HG03066 (cell line): Measurements from ENCODE around the gene RNF167.
A peak's percentile ranks its signal among the peaks of the same experiment; 100 is the strongest.

Source experiments
- ATAC-seq: cut with Tn5 transposase; IDR thresholded peaks from one replicate; pipeline ENCODE4 v1.9.1; 2021; ENCODE audit warnings: low read depth; ENCODE audit not compliant: unreplicated experiment

Gene RNF167

GRCh38 chr17:4939796-4940554, at the start of gene RNF167, which contains the start of gene SLC25A11:
Gene RNF167, plus strand, starts transcription at chr17:4940268. Its CDS starts 642 bp downstream, at chr17:4940910.
Gene SLC25A11, minus strand, starts transcription at chr17:4940046. Its CDS starts 136 bp downstream, at chr17:4939910.
- peak; percentile 72 for ATAC-seq

- no peak for ATAC-seq
These were observed 48.4 kb upstream of the RNF167 start for GRCh38 chr17:4891411-4892410.

GRCh38 chr17:4892499-4893221, 47.4 kb upstream of the RNF167 start:
- ATAC-seq: no peak

GRCh38 chr17:4893272-4893671, 46.8 kb upstream of the RNF167 start:
- no peak for ATAC-seq

- ATAC-seq: no peak
These were observed 46.1 kb upstream of the RNF167 start for GRCh38 chr17:4893721-4894560.

- no peak for ATAC-seq
These were observed 44.9 kb upstream of the RNF167 start for GRCh38 chr17:4895121-4895520.

GRCh38 chr17:4895657-4896331, 44.3 kb upstream of the RNF167 start:
- no peak for ATAC-seq

GRCh38 chr17:4896332-4897197, 43.5 kb upstream of the RNF167 start:
- ATAC-seq: no peak

- no peak for ATAC-seq
These were observed 42.8 kb upstream of the RNF167 start for GRCh38 chr17:4897198-4897687.

- ATAC-seq: no peak
These were observed 42.3 kb upstream of the RNF167 start for GRCh38 chr17:4897785-4898184.

- no peak for ATAC-seq
These were observed 41.7 kb upstream of the RNF167 start for GRCh38 chr17:4898351-4898750.

- no peak for ATAC-seq
These were observed 41.1 kb upstream of the RNF167 start for GRCh38 chr17:4898927-4899326.

GRCh38 chr17:4899341-4900230, 40.5 kb upstream of the RNF167 start, which contains the start of gene C17orf107:
Gene C17orf107, plus strand, starts transcription at chr17:4899536. Its CDS starts 227 bp downstream, at chr17:4899763.
- ATAC-seq: no peak

GRCh38 chr17:4900231-4901107, 39.6 kb upstream of the RNF167 start:
- ATAC-seq: no peak

- no peak for ATAC-seq
These were observed 38.9 kb upstream of the RNF167 start for GRCh38 chr17:4901108-4901647.
